HL-60 (cell line): ENCODE measurements around the gene LNPEP.

Experiments used
- DNase-seq, 2 experiments: peaks; one replicate each; pipeline ENCODE4 v3.0.0-alpha.2; 2010 to 2020; ENCODE audit warnings: low read depth in 1 of 2, low spot score in 1 of 2
- H3K27ac ChIP-seq: fragments of 250-450 bp; sonication (Bioruptor Pico); replicated peaks from 2 replicates; pipeline ENCODE4 v1.5.1; 2020; ENCODE audit warnings: mild to moderate bottlenecking, moderate library complexity
- H3K27me3 ChIP-seq: fragments of 250-450 bp; sonication (Bioruptor Pico); 2 replicates; pipeline ENCODE4 v1.5.1; 2021; ENCODE audit warnings: mild to moderate bottlenecking, moderate library complexity; ENCODE audit not compliant: insufficient read depth, poor library complexity, severe bottlenecking
- H3K4me3 ChIP-seq: replicated peaks from 2 replicates; pipeline ENCODE4 v1.5.1; 2011; ENCODE audit warnings: mild to moderate bottlenecking, control low read depth, low read length; ENCODE audit not compliant: insufficient read depth
- CTCF ChIP-seq: IDR thresholded peaks from one replicate; pipeline ENCODE4 v1.5.1; 2011; ENCODE audit warnings: low read length, control low read depth, inconsistent platforms; ENCODE audit not compliant: insufficient read depth
- GABPA ChIP-seq: IDR thresholded peaks from 2 replicates; pipeline ENCODE4 v1.6.1; 2012; ENCODE audit warnings: low read depth
- POLR2AphosphoS5 ChIP-seq: IDR thresholded peaks from 2 replicates; pipeline ENCODE4 v1.6.1; 2012; ENCODE audit warnings: low read depth
- REST ChIP-seq: IDR thresholded peaks from 2 replicates; pipeline ENCODE4 v1.6.1; 2012; ENCODE audit warnings: low read depth; ENCODE audit not compliant: insufficient replicate concordance
- SPI1 ChIP-seq: IDR thresholded peaks from 2 replicates; pipeline ENCODE4 v1.6.1; 2012; ENCODE audit warnings: low read depth, mild to moderate bottlenecking, borderline replicate concordance

Gene LNPEP

GRCh38 chr5:96909435-96909834, 26.4 kb upstream of the LNPEP start:
- no peak overlapping the region for H3K27ac ChIP-seq
- no peak for TF ChIP-seq SPI1
- TF ChIP-seq POLR2AphosphoS5 = no peak
- no peak for TF ChIP-seq REST
- TF ChIP-seq CTCF = no peak
- TF ChIP-seq GABPA = no peak
- no peaks in the 10 kb centered on the region for H3K27me3 ChIP-seq
- no peak for DNase-seq
- H3K4me3 ChIP-seq = no peak overlapping the region

GRCh38 chr5:96911139-96911538, 24.7 kb upstream of the LNPEP start:
- no peaks in the 10 kb centered on the region for H3K27me3 ChIP-seq
- DNase-seq = no peak
- TF ChIP-seq GABPA (no peak), SPI1 (no peak), REST (no peak), CTCF (no peak)
- H3K27ac ChIP-seq = no peak overlapping the region
- no peak overlapping the region for H3K4me3 ChIP-seq

GRCh38 chr5:96913233-96913632, 22.6 kb upstream of the LNPEP start:
- H3K27ac ChIP-seq = no peak overlapping the region
- H3K4me3 ChIP-seq = no peak overlapping the region

GRCh38 chr5:96919754-96920197, 16.1 kb upstream of the LNPEP start:
- no peak overlapping the region for H3K27ac ChIP-seq
- H3K27me3 ChIP-seq = no peaks in the 10 kb centered on the region
- no peak for DNase-seq
- no peak overlapping the region for H3K4me3 ChIP-seq
- TF ChIP-seq GABPA = no peak
- no peak for TF ChIP-seq SPI1
- no peak for TF ChIP-seq CTCF
- TF ChIP-seq POLR2AphosphoS5 = no peak
- no peak for TF ChIP-seq REST

More at GRCh38 chr5:96913233-96913632, 22.6 kb upstream of the LNPEP start:
- H3K27me3 ChIP-seq = no peaks in the 10 kb centered on the region
- DNase-seq = no peak
- no peak for TF ChIP-seq SPI1
